ENCODE data around the gene DPH1. TPM values are rescaled to one million over a fixed set of nuclear protein-coding genes. Genes with fewer than 3 reads are reported as not detected.

DPH1 gene
- total RNA-seq, 4 donors from 2014 or later = 41.6 to 61.1 (median 49.3) TPM

DNA sequence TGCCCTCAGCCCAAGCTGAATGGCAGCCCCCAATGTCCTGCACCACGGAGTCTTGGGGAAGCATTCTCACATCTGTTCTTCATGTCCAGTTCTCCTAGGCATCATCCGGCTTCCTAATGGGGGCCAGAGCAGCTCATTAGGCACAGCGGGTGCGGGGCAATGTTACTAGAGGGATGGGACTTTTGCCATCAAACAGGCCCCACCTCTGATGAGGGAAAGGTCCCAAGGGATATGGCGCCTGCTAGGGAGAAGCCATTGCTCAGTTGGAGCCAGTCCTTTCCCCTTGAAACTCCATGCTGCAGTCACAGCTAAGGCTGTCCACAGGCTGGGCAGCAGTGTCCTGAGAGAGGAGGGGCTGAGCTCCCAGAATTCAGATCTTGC, 1.7 kb upstream of the DPH1 start:
- DNase-seq = no peak
- 88 to 89% methylated on average over 3 to 5 of the region's 5 CpGs for WGBS, 2 donors
- intact Hi-C loops (cut with DNase I) = no loop called here
- Histone ChIP-seq H3K27ac (no peak overlapping the region), H3K9me3 (no peaks in the 10 kb centered on the region), H3K4me3 (replicated peaks in 1 of 3) (no peak overlapping the region), H3K36me3 (no peaks in the 10 kb centered on the region), H3K27me3 (peaks cover 8% of the 10 kb centered on the region), H3K4me1 (peaks cover 15 to 41% of the 10 kb centered on the region in 2 donors)
- no peak for TF ChIP-seq POLR2A (IDR thresholded peaks at IDR 0.05)
- TF ChIP-seq, protein P1, sequence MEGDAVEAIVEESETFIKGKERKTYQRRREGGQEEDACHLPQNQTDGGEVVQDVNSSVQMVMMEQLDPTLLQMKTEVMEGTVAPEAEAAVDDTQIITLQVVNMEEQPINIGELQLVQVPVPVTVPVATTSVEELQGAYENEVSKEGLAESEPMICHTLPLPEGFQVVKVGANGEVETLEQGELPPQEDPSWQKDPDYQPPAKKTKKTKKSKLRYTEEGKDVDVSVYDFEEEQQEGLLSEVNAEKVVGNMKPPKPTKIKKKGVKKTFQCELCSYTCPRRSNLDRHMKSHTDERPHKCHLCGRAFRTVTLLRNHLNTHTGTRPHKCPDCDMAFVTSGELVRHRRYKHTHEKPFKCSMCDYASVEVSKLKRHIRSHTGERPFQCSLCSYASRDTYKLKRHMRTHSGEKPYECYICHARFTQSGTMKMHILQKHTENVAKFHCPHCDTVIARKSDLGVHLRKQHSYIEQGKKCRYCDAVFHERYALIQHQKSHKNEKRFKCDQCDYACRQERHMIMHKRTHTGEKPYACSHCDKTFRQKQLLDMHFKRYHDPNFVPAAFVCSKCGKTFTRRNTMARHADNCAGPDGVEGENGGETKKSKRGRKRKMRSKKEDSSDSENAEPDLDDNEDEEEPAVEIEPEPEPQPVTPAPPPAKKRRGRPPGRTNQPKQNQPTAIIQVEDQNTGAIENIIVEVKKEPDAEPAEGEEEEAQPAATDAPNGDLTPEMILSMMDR (IDR thresholded peaks at IDR 0.05) = no peak

DNA sequence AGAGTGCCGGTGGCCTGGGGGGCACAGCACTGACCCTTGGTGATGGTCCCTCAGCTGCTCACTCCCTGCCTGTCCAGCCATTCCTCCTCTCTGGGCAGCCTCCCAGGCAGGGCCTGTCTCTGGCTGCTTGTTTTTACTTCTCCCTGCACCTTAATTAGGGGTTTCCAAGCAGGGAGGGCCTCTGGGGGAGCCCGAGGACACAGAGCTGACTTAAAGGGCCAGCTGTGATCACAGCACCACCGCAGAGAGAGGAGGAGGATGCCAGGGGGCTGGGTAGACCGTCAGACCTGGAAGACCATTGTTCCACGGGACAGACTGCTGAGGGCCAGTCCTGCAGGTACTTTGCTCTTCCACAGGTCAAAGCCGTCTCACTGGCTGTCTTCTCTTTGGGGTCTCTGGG, 1.2 kb upstream of the DPH1 start:
- H3K4me3 ChIP-seq (replicated peaks in 1 of 3) = no peak overlapping the region
- TF ChIP-seq POLR2A (IDR thresholded peaks at IDR 0.05) = no peak
- TF ChIP-seq, protein P1 (IDR thresholded peaks at IDR 0.05) = no peak
- DNase-seq = no peak
- H3K27ac ChIP-seq = no peak overlapping the region
- H3K9me3 ChIP-seq = no peaks in the 10 kb centered on the region
- H3K4me1 ChIP-seq = peaks cover 15 to 39% of the 10 kb centered on the region in 2 donors
- H3K36me3 ChIP-seq = peaks cover 0 to 2% of the 10 kb centered on the region in 2 donors
- intact Hi-C loops (cut with DNase I) = no loop called here
- 40 to 52% methylated on average over 5 to 6 of the region's 6 CpGs for WGBS, 2 donors
- H3K27me3 ChIP-seq = peaks cover 8% of the 10 kb centered on the region

DNA sequence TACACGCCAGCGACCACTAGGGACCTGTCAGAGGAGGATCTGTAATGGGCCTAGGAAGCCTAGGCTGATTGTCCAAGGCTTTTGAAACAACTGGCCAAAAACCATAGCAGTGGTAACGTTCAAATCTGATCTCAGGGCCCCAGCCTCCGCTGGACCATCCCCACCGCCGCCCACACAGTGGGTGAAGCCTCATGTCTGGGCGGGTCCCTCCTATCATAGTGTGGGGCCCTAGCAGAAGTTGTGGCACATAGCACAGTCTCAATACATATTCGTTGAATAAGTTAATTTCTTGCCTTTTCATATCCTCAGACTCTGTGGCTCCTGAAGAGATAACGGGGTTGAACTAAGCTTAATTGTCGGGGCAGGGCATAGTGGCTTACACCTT, 818 bp downstream of the DPH1 start:
- intact Hi-C loops (cut with DNase I) = no loop called here
- 23% methylated on average over 9 of the region's 10 CpGs for WGBS, 2 donors

DNA sequence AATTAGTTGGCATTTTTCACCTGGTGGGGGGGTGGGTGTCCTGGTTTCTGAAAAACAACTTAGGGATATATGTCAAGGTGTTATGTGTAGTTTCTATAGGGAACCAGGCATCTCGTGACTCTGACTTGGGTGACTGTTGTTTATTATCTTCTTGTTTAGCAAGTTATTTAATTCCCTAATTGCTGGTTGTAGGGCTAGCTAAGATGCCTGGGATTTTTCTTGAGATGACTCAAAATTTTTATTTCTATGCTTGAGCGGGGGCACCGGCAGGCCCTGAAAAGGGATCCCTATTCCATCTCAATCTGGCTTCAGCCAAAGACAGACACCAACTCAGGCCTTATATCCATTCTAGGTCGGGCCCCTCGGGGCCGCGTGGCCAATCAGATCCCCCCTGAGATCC, 3.2 kb downstream of the DPH1 start:
- peaks cover 7 to 14% of the 10 kb centered on the region in 2 donors for H3K4me1 ChIP-seq
- no peaks in the 10 kb centered on the region for H3K27me3 ChIP-seq
- peaks cover 18 to 23% of the 10 kb centered on the region in 2 donors for H3K36me3 ChIP-seq
- TF ChIP-seq POLR2A (IDR thresholded peaks at IDR 0.05) = no peak
- TF ChIP-seq, protein P1 (IDR thresholded peaks at IDR 0.05) = no peak
- DNase-seq = no peak
- no peaks in the 10 kb centered on the region for H3K9me3 ChIP-seq
- H3K27ac ChIP-seq = no peak overlapping the region
- intact Hi-C loops (cut with DNase I) = no loop called here
- 94 to 96% methylated on average over 7 of the region's 7 CpGs for WGBS, 2 donors
- H3K4me3 ChIP-seq (replicated peaks in 1 of 3) = no peak overlapping the region

More for the DNA sequence above, 818 bp downstream of the DPH1 start:
- H3K4me1 ChIP-seq = peaks cover 8 to 20% of the 10 kb centered on the region in 2 donors
- no peaks in the 10 kb centered on the region for H3K27me3 ChIP-seq
- peaks cover 2 to 6% of the 10 kb centered on the region in 2 donors for H3K36me3 ChIP-seq
- H3K27ac ChIP-seq = no peak overlapping the region
- DNase-seq = peak in 1 of 2 donors; percentile 50
- no peaks in the 10 kb centered on the region for H3K9me3 ChIP-seq
- no peak for TF ChIP-seq POLR2A (IDR thresholded peaks at IDR 0.05)
- TF ChIP-seq, protein P1 (IDR thresholded peaks at IDR 0.05) = peak in 4 of 6 experiments; percentile 23 to 42 (median 32)
- H3K4me3 ChIP-seq (replicated peaks in 1 of 3) = peak overlapping the region; percentile 96 to 99 (median 98)

DNA sequence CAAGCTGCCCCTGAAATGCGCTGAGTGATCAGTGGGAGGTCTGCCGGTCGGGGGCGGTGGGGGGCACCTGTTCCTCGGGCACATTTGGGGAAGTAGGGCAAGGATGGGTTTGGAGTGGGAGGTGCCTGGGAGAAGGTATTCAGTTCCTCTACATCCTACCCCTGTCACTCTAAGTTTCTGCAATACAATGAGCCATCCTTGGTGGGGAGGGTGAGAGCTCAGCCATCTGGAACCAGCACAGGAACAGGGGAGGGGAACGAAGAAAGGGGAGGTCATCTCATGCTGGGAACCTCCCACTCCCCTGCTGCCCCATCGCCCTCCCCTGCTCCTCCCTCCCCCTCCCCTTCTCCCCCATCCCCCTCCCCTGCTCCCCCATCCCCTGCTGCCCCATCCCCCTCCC, 4.2 kb downstream of the DPH1 start:
- no peaks in the 10 kb centered on the region for H3K9me3 ChIP-seq
- H3K36me3 ChIP-seq = peaks cover 23 to 24% of the 10 kb centered on the region in 2 donors
- H3K4me3 ChIP-seq (replicated peaks in 1 of 3) = no peak overlapping the region
- H3K27ac ChIP-seq = no peak overlapping the region
- intact Hi-C loops (cut with DNase I) = no loop called here
- DNase-seq = no peak
- no peaks in the 10 kb centered on the region for H3K27me3 ChIP-seq
- 72 to 86% methylated on average over 7 of the region's 7 CpGs for WGBS, 2 donors
- TF ChIP-seq POLR2A (IDR thresholded peaks at IDR 0.05) = no peak
- TF ChIP-seq, protein P1 (IDR thresholded peaks at IDR 0.05) = no peak
- peaks cover 7 to 14% of the 10 kb centered on the region in 2 donors for H3K4me1 ChIP-seq

All from thyroid gland (tissue), 4 donors.